K562 (cell line): Measurements from ENCODE around the gene DLK2. TPM values are rescaled to one million over a fixed set of nuclear protein-coding genes. Genes with fewer than 3 reads are reported as not detected.
A peak's percentile ranks its signal among the peaks of the same experiment; 100 is the strongest.

ENCODE experiments used
- CEBPB ChIP-seq: fragments of 450-650 bp; IDR thresholded peaks from 2 replicates; pipeline ENCODE4 v1.6.1; 2016; ENCODE audit warnings: missing genetic modification characterization, missing compliant biosample characterization
- DACH1 ChIP-seq: fragments of 450-650 bp; IDR thresholded peaks from 2 replicates; pipeline ENCODE4 v1.6.1; 2018; ENCODE audit not compliant: partially characterized antibody
- E2F8 ChIP-seq: fragments of 450-650 bp; IDR thresholded peaks from 2 replicates; pipeline ENCODE4 v1.7.1; 2018; ENCODE audit warnings: mild to moderate bottlenecking, low read depth; ENCODE audit not compliant: partially characterized antibody
- FOXK2 ChIP-seq, 2 experiments: fragments of 450-650 bp; IDR thresholded peaks in 1 of 2; conservative IDR thresholded peaks in 1 of 2; 2 replicates each; pipeline ENCODE4 v1.6.1; 2016; ENCODE audit warnings: low read depth in 2 of 2, mild to moderate bottlenecking in 1 of 2
- GTF2F1 ChIP-seq: IDR thresholded peaks from 2 replicates; pipeline ENCODE4 v1.6.1; 2011; ENCODE audit warnings: low read depth, low read length, improper control_type of control experiment
- PURB ChIP-seq: sonication (generic); formaldehyde crosslinking; IDR thresholded peaks from 2 replicates; pipeline ENCODE4 v1.9.0; 2021; ENCODE audit warnings: low read depth, mild to moderate bottlenecking, missing genetic modification reagents
- PYGO2 ChIP-seq: fragments of 450-650 bp; IDR thresholded peaks from 2 replicates; pipeline ENCODE4 v1.6.1; 2016; ENCODE audit warnings: mild to moderate bottlenecking, missing genetic modification characterization, moderate library complexity, missing compliant biosample characterization
- SMC3 ChIP-seq: conservative IDR thresholded peaks from 2 replicates; pipeline ENCODE4 v1.6.1; 2011; ENCODE audit warnings: low read depth, low read length, improper control_type of control experiment; ENCODE audit not compliant: insufficient read depth
- SRSF7 ChIP-seq: fragments of 200-400 bp; formaldehyde crosslinking; optimal IDR thresholded peaks from 2 replicates; pipeline ENCODE3; 2017; ENCODE audit warnings: mild to moderate bottlenecking, low read depth, low read length
- TRIM28 ChIP-seq: fragments of 450-650 bp; IDR thresholded peaks from 2 replicates; pipeline ENCODE4 v1.6.1; 2017
- ZBTB1 ChIP-seq: sonication (generic); formaldehyde crosslinking; IDR thresholded peaks from 2 replicates; pipeline ENCODE4 v1.8.1; 2023; ENCODE audit warnings: missing genetic modification reagents, low read depth, mild to moderate bottlenecking, borderline replicate concordance
- ZBTB11 ChIP-seq, 3 experiments: fragments of 200-800 bp in 1 of 3; fragments of 250-450 bp in 1 of 3; fragments of 450-650 bp in 1 of 3; sonication (Bioruptor Pico) in 1 of 3; sonication (Bioruptor generic) in 1 of 3; formaldehyde crosslinking in 1 of 3; IDR thresholded peaks; 2 replicates each; pipeline versions ENCODE4 v1.6.1 to v1.8.0; 2016 to 2022; ENCODE audit warnings: mild to moderate bottlenecking in 2 of 3, missing genetic modification characterization in 2 of 3, missing compliant biosample characterization in 1 of 3, moderate library complexity in 1 of 3
- ZNF146 ChIP-seq: IDR thresholded peaks from one replicate; pipeline ENCODE4 v1.6.1; 2018; ENCODE audit warnings: missing compliant biosample characterization; ENCODE audit not compliant: unreplicated experiment
- ZNF212 ChIP-seq: fragments of 450-650 bp; formaldehyde crosslinking; IDR thresholded peaks from 2 replicates; pipeline ENCODE4 v1.4.0; 2020; ENCODE audit warnings: mild to moderate bottlenecking
- ZNF280B ChIP-seq: fragments of 250-450 bp; sonication (Bioruptor Pico); IDR thresholded peaks from 2 replicates; pipeline ENCODE4 v1.5.1; 2021; ENCODE audit warnings: mild to moderate bottlenecking
- ZNF449 ChIP-seq: fragments of 250-450 bp; sonication (Bioruptor Pico); IDR thresholded peaks from 2 replicates; pipeline ENCODE4 v1.8.0; 2022; ENCODE audit warnings: moderate library complexity, mild to moderate bottlenecking, inconsistent platforms
- ZNF57 ChIP-seq: fragments of 450-650 bp; formaldehyde crosslinking; IDR thresholded peaks from 2 replicates; pipeline ENCODE4 v1.4.0; 2020; ENCODE audit warnings: mild to moderate bottlenecking, moderate library complexity
- polyA plus RNA-seq, 8 experiments: library from polyadenylated mRNA; depleted of rRNA in 4 of 8; stranded (reverse) in 5 of 8; unstranded in 3 of 8; fragments of >200 nt; fragmentation: Nextera tagmentation in 2 of 8; fragmentation: Illumina TruSeq in 1 of 8; extraction: Ambion mirVana in 2 of 8; extraction: Trizol in 1 of 8; gene quantifications; 2 replicates each; pipeline versions ENCODE4 v1.2.1 to v1.2.3, GENCODE V29; 2011 to 2014; ENCODE audit warnings: inconsistent platforms in 1 of 8, missing spikeins in 1 of 8
- total RNA-seq, 7 experiments: library from RNA; depleted of rRNA in 6 of 7; stranded (reverse); fragments of >200 nt in 6 of 7; fragmentation: Illumina TruSeq in 2 of 7; extraction: Trizol in 2 of 7; gene quantifications; 2 replicates each; pipeline versions ENCODE4 v1.2.1 to v1.2.3, GENCODE V29; 2011 to 2021; ENCODE audit warnings: low replicate concordance in 1 of 7

Gene DLK2
- total and polyA plus RNA-seq, 9 of the 15 experiments (the other 6 are each of a cell fraction or from before 2014, with no cell fraction given), result 0.11 to 0.53 (median 0.29) TPM; not detected in 3

- no peak for TF ChIP-seq ZNF57 (CRISPR knock-in tag)
- no peak for TF ChIP-seq TRIM28
- no peak for TF ChIP-seq ZNF146 (CRISPR knock-in tag)
- no peak for TF ChIP-seq ZBTB11 (CRISPR knock-in tag; IDR thresholded peaks at IDR 0.05)
- no peak for TF ChIP-seq GTF2F1
- TF ChIP-seq SMC3, result no peak
- no peak for TF ChIP-seq ZNF212 (CRISPR knock-in tag)
- peak; percentile 87 for TF ChIP-seq E2F8
- TF ChIP-seq ZNF449, result no peak
- TF ChIP-seq SRSF7, result no peak
- TF ChIP-seq PYGO2 (tag), result no peak
- TF ChIP-seq ZNF280B, result no peak
- TF ChIP-seq FOXK2 (conservative IDR thresholded peaks at IDR 0.05 in 1 of 2, IDR thresholded peaks at IDR 0.05 in 1 of 2; ENCODE audit: low read depth in 2 of 2), result 0 out of 4 replicates have a peak, but pooled peaks of 1 of the 2 experiments have one; percentile 52
- TF ChIP-seq ZBTB1, result no peak
- TF ChIP-seq CEBPB (tag), result no peak
- TF ChIP-seq DACH1, result peak; percentile 46
- TF ChIP-seq PURB (CRISPR knock-in tag), result no peak
Observed at GRCh38 chr6:43477235-43478007, 22.1 kb upstream of the DLK2 start, which contains the start of gene TJAP1 (continued).
